Testis (tissue), 2 donors: ENCODE measurements around the gene VRTN.

Experiments used
- POLR2A ChIP-seq: fragments of 450-650 bp; IDR thresholded peaks from one replicate; pipeline ENCODE4 v1.6.1; 2017; ENCODE audit warnings: antibody characterized with exemption, mild to moderate bottlenecking, moderate library complexity
- TF ChIP-seq, protein P1 (sequence below), 3 experiments: fragments of 450-650 bp in 2 of 3; fragments of 200-600 bp in 1 of 3; sonication (generic) in 1 of 3; IDR thresholded peaks; one replicate each; pipeline ENCODE4 v1.5.1; 2016 to 2019; ENCODE audit warnings: antibody characterized with exemption in 3 of 3, mild to moderate bottlenecking in 2 of 3, moderate library complexity in 1 of 3

GRCh38 chr14:74392616-74393570, 44.6 kb downstream of the VRTN start:
- TF ChIP-seq, protein P1, sequence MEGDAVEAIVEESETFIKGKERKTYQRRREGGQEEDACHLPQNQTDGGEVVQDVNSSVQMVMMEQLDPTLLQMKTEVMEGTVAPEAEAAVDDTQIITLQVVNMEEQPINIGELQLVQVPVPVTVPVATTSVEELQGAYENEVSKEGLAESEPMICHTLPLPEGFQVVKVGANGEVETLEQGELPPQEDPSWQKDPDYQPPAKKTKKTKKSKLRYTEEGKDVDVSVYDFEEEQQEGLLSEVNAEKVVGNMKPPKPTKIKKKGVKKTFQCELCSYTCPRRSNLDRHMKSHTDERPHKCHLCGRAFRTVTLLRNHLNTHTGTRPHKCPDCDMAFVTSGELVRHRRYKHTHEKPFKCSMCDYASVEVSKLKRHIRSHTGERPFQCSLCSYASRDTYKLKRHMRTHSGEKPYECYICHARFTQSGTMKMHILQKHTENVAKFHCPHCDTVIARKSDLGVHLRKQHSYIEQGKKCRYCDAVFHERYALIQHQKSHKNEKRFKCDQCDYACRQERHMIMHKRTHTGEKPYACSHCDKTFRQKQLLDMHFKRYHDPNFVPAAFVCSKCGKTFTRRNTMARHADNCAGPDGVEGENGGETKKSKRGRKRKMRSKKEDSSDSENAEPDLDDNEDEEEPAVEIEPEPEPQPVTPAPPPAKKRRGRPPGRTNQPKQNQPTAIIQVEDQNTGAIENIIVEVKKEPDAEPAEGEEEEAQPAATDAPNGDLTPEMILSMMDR (IDR thresholded peaks at IDR 0.05), result no peak
- TF ChIP-seq POLR2A, result no peak
